Measurements from ENCODE around the gene TPSB2.
"Not testable (repeated sequence)": the region's sequence is repeated elsewhere in the genome, so short reads cannot be mapped to it uniquely, and the experiment has no call there.

Gene TPSB2

DNA sequence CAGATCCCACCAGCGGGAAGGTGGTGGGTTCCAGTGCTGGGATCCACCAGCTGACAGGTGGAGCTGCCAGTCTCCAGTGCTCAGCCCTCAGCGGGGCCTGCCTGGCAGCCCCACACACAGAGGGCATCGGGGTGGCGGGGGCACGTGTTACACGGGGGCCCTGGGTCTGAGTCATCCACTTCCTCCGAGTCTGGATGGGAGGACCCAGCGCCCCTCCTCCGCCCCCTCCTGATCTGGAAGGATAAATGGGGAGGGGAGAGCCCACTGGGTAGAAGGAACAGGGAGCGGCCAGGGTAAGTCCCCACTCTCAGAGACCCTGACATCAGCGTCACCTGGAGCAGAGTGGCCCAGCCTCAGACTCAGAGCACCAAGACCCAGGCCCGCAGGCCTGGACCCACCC is 10.5 kb upstream of the TPSB2 start, which contains the start of gene TPSAB1:
Gene TPSAB1, plus strand, starts transcription at position 270 of the 400 bp plus-strand sequence. CDS start 234 bp downstream, outside the sequence.
- DNase-seq: not testable (repeated sequence)

DNA sequence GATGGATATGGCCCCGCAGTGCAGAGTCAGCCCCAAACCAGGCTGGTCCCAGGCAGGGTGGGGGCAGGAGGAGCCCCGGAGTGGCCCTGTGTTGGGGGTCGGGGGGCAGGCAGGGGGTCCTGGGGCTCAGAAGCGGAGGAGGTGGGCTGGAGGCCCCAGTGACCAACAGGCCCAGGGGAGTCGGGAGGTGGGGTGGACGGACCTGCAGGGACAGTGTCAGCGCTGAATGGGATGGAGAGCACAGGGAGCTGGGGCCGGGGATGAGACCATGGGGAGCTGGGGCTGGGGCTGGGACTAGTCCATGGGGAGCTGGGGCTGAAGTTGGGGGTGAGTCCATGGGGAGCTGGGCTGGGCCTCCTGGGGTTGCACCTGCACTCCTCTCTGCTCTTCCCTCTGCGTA is 9.6 kb upstream of the TPSB2 start:
- DNase-seq: not testable (repeated sequence)

DNA sequence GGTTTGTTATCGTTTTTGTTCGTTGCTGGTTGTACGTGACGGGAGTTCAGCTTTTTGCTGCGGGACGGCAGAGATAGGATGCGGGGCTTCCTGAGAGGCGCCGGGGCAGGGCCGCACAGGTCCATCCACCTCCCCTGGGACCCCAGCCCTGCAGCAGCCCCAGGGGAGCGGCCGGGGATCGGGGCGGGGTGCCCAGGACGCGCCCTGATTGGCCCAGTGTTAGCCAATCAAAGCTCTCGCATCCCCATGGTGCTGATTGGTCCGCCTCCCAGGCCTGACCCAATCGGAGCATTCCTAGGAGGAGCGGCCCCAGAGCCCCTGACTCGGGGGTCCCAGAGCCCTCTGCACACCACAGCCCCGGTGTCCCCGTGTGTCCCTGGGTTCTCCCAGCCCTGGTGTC is 8.9 kb upstream of the TPSB2 start:
- DNase-seq: not testable (repeated sequence)

DNA sequence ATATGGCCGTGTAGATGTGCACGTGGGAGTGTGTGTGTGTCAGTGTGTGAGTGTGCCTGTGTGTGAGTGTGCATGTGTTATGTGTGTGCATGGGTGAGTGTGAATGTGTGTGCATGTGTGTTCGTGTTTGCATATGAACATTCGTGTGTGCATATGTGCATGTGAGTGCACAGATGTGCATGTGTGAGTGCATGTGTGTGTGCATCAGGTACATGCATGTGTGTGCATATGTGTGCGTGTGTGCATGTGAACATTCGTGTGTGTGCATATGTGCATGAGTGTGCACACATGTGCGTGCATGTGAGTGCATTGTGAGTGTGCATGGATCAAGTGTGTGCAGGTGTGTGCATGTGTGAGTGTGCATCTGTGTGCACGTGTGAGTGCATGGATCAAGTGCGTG is 8.0 kb upstream of the TPSB2 start:
- DNase-seq: no peak

DNA sequence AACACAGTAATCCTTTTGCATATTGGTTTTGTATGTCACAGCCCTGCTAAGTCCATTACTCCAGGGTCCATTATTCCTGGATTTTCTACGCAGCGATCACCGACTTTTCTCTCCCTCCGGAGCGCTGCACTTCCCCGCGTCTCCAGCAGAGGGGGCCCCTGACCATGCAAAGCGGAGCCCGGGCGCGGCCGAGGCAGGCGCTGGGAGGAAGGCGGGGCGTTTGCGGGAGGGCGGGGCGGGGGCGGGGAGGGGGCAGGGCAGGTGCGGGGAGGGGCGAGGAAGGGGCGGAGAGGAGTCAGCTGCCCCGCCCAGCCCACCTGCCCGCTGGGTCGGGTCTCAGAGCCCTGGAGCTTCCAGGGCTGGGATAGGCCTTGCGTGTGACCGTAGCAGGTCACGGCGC is 6.7 kb upstream of the TPSB2 start:
- not testable (repeated sequence) for DNase-seq

DNA sequence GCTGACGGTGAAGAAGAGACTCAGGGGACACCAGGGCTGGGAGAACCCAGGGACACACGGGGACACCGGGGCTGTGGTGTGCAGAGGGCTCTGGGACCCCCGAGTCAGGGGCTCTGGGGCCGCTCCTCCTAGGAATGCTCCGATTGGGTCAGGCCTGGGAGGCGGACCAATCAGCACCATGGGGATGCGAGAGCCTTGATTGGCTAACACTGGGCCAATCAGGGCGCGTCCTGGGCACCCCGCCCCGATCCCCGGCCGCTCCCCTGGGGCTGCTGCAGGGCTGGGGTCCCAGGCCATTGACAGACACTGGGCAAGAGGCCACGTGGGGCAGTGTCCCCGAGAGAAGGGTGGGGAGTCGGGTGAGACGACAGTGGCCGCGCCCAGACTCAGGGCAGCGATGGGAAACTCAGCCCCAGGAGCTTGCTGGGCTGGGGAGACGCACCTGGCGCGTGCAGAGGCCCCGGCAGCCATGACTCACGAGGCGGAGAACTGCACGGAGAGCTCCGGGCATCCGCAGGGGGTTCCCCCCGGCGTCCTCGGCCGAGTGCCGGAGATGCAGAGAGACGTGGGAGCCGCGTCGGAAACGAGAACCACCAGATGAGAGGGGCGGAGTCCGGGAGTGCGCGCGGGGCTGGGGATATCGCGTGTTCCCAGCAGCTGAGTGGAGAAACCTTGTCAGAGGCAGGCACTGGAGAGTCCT is 2.2 kb upstream of the TPSB2 start:
- not testable (repeated sequence) for DNase-seq

DNA sequence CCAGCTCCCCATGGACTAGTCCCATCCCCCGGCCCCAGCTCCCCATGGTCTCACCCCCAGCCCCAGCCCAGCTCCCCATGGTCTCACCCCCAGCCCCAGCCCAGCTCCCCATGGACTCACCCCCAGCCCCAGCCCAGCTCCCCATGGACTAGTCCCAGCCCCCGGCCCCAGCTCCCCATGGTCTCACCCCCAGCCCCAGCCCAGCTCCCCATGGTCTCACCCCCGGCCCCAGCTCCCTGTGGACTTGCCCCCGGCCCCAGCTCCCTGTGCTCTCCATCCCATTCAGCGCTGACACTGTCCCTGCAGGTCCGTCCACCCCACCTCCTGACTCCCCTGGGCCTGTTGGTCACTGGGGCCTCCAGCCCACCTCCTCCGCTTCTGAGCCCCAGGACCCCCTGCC is 1.3 kb upstream of the TPSB2 start:
- not testable (repeated sequence) for DNase-seq

DNA sequence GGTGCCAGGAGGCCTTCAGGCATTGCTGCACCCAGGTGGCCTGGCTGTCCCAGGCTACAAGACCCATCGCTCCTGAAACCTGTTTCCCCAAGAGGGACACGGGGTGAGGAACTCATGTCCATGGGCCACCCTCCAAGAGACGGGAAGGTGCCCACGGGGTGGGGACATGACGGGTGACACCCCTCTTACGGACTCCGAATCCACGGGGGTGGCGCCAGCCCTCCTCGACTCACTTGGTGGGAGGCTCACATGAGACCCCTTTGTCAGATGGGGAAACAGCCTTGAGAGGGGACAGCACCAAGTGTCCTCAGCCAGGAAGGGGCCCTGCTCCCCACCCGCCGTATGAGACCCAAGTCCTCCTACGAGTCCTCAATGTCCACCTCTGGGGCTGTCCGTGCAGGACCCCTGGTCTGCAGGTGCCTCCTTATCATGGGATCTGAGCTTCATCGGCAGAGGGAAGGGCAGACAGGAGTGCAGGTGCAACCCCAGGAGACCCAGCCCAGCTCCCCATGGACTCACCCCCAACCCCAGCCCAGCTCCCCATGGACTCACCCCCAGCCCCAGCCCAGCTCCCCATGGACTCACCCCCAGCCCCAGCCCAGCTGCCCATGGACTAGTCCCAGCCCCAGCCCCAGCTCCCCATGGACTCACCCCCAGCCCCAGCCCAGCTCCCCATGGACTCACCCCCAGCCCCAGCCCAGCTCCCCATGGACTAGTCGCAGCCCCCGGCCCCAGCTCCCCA is 658 bp upstream of the TPSB2 start:
- not testable (repeated sequence) for DNase-seq

DNA sequence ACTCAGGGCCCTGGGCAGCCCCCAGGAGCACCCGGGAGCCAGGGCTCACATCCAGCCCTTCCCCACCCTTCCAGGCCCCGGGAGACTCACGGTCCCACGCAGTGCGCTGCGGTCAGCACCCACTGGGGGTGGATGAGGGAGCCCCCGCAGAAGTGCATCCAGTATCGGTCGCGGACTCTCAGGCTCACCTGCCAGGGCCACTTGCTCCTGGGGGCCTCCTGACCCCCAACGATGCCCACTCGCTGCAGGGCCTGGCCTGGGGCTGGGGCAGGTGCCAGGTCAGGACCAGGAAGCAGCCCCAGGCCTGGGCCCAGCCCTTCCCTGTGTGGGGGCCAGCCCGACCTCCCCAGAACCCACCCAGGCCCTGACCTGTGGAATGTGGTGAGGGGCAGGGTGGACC is 508 bp downstream of the TPSB2 start:
- not testable (repeated sequence) for DNase-seq

DNA sequence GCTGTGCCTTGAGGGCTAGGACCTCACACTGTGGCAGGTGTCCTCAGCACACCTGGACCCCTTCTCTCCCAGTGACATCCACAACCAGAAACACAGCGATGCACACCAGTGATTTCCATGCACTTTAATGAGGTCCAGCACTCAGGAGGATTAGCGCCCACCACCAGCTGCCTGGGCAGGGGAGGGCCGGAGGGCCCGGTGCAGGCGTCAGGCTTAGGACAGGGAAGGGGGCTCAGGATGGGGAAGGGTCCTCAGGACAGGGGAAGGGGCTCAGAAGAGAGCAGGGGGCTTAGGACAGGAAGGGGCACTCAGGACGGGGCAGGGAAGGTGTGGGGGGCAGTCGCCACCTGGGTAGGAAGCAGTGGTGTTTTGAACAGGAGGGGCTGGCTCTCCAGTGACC is 1.8 kb downstream of the TPSB2 start:
- DNase-seq: not testable (repeated sequence)

DNA sequence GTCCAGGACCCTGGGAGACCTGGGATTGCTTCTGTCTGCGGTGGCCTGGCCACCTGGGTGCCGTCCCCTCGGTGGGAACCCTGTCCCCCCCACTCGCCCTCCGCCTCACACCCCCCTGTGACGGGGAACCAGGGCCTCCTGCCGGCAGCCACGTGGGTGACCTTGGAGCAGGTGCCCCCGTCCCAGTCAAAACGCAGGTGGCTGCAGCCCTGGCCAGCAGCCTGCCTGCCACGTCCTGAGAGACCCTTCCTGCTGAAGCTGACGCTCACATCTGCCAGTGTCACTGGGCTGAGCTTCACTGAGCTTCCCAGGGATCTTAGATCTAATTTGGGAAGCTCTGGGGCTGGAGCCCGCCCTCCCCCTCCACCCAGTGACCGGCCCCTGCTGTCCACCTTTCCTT is 3.3 kb downstream of the TPSB2 start:
- DNase-seq: not testable (repeated sequence)

DNA sequence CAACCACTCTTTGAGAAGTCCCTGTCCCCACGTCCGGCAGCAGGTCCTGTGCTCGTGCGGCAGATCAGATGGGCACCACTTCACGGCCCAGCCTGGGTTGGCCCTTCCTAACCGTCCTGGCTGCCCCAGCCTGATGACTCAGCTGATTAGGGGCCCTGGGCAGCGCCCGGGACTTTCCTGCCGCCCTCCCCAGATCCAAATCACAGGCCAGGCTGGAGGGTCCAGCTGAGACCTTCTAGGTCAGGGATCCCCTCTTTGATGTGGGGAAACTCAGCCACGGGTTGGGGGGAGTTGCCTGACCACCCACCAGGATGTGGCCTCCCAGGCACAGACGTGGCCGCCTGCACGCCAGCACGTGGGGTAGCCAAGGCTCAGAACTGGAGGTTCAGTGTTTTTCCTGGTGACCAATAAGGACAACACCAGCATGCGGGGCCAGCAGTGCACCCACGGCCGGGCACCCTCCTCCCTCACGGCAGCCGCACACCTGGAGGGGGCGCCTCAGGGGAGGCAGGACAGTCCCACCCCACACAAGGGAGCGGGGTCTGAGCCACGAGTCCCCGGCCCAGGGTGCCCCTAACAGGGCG is 4.2 kb downstream of the TPSB2 start:
- DNase-seq: not testable (repeated sequence)

DNA sequence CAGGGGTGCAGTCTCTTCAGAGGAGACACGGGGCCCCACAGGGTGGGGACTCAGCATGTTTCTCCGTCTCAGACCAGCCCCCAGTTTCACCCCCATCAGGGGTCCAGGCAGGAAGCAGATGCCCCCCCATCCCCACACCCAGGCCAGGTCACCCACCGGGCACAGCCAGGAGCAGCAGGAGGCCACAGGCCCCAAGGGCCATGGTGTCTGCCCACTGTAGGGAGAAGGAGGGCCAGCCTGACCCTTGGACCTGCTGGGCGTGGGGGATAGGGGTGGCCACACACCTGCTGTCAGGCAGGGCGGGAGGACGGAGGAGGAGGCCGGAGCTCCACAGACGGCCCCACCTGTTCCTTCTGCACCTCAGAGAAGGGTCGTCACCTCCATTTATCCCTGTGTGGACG is 4.9 kb downstream of the TPSB2 start, which contains the start of gene TPSG1:
Gene TPSG1, minus strand, starts transcription at position 218 of the 401 bp plus-strand sequence. Its CDS starts 16 bp downstream, at position 202.
- no peak for DNase-seq

DNA sequence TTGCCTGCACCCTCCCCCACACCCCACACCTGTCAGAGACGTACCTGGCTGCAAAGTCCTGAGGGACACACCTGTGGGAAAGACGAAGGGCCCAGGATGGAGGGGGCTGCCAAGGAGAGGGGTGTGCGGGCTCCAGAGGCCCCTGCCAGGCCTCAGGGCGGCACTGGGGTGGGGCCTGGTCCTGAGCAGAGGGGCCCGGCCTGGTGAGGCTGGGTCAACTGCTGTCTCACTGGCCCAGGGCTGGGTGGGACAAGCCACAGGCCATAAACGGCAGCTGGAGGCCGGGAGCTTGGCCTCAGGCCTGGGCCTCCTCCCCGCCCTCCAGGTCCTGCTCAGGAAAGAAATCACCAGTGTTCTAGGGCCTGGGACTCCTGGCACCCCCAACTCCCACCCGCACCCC is 5.4 kb downstream of the TPSB2 start:
- DNase-seq: no peak

DNA sequence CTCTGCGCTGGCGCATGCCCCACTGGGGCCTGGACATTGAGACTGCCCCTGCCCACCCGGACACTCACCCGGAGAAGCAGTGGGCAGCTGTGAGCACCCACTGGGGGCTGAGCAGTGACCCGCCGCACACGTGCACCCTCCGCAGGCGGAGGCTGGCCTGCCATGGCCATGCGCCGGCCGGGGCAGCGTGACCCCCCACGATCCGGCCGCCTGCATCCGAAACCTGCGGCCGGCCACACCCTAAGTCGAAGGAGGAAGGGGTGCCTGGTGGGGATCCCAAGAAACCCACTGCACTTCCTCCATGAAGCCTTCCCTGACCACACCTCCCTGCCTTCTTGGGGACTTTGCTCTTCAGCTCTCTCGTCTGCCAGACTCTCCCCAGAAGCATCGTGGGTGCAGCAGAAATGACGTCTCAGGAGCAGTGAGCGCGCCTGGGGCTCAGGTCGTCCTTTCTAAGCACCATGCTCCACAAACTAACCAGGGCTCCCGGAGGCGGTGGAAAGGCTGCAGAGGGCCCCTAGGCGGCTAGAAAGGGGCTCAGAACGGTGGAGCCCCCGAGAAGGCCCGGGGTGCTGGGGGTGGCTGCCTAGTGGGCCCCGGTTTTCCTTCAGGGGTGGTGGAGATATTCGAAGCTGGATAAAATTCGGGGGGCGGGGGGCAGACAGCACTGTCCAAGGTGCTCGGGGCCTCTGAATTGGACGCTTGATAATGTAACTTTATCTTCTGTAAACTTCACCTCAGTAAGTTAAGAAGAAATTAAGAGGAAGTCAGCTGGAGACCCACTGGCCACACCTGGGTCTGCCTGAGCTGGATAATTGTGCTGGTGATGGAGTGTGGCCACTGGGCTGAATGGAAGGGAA is 6.4 kb downstream of the TPSB2 start:
- no peak for DNase-seq

DNA sequence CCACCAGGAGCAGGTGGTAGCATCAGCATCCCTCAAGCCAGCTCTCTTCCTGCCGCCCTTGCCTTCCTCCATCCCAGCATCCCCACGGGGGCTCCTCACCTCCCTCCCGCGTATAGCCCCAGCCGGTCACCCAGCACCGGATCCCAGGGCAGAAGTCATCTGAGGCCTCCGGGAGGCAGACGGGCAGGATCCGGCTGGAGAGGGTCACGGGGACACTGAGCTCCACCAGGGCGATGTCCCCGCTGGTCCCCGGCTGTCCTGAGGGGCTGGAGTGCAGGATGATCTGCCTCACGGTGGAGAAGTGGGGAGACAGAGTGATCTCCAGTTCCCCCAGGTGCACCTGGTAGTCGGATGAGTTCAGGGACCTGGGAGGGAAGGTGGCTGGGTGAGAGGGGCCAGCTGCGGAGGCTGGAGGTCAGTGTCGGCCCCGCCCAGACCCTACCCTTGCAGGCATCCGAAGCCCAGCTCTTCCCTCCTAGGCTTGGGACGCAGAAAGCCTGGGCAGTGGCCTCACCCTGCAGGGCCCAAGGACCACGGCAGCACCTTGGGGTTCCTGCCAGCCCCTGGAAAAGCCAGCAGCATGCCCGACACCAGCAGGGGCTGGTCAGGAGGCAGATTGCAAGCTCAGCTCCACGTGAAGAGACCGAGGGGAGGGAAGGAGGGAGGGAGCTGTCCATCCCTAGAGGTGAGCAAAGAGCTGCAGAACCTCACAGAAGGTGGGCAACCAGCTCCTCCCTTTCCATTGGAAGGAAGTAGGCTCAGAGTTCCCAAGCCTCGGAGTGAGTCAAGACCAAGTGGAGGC is 7.2 kb downstream of the TPSB2 start:
- no peak for DNase-seq

DNA sequence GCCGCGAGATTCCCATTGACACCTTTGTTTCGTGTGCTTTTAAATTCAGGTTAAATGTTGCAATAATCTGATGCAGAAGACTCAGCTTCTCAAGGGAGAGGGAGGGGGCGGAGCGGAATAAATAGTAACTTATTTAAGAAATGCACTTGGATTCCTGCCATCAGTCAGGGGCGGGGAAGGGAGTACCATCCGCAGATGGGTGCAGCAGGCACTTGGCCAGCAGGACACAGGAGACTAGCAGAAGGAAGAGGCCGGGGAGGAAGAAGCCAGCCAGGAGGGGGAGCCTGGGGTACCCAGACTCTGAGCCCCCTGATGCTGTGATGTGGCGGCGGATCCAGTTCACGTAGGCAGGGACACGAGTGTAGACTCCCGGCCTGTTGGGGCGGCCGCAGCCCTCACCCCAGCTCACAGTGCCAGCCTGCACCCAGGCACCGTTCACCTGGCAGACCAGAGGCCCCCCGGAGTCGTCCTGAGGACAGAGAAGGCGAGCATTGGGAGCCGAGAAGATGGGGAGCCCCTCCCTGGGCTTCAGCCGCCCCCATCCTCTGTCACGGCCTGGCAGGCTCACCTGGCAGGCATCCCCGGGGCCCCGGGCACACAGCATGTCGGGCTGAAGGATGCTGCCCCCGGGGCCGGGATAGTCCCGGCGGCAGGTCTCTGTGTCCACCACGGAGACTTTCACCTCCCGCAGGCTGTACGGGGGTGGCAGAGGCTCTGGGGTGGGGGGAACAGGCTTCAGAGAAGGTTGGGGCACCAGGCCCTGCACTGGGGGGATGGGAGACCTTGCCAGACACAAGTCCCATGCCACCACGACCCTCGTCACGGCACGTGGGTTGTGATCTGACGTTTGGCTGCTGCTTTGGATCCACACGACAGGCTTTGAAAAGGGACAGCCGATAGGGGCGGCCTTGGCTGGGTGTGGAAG is 8.1 kb downstream of the TPSB2 start:
- DNase-seq: no peak

DNA sequence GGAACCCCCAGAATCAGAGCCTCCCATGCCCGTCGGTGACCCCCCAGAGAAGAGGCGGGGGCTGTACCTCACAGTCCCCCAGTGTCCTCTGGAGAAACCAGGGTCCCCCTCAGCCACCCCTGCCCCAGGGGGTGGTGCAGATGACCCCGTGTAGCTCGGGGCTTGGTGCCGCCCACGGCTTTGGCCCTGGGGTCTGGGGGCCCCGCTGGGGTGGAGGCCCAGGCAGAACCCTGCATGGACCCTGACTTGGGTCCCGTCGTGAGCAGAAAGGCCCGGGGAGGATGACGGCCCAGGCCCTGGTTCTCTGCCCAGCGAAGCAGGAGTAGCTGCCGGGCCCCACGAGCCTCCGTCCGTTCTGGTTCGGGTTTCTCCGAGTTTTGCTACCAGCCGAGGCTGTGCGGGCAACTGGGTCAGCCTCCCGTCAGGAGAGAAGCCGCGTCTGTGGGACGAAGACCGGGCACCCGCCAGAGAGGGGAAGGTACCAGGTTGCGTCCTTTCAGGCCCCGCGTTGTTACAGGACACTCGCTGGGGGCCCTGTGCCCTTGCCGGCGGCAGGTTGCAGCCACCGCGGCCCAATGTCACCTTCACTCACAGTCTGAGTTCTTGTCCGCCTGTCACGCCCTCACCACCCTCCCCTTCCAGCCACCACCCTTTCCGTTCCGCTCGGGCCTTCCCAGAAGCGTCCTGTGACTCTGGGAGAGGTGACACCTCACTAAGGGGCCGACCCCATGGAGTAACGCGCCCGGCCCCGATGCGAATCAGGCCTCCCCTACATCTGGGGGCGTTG is 8.9 kb downstream of the TPSB2 start:
- DNase-seq: no peak

DNA sequence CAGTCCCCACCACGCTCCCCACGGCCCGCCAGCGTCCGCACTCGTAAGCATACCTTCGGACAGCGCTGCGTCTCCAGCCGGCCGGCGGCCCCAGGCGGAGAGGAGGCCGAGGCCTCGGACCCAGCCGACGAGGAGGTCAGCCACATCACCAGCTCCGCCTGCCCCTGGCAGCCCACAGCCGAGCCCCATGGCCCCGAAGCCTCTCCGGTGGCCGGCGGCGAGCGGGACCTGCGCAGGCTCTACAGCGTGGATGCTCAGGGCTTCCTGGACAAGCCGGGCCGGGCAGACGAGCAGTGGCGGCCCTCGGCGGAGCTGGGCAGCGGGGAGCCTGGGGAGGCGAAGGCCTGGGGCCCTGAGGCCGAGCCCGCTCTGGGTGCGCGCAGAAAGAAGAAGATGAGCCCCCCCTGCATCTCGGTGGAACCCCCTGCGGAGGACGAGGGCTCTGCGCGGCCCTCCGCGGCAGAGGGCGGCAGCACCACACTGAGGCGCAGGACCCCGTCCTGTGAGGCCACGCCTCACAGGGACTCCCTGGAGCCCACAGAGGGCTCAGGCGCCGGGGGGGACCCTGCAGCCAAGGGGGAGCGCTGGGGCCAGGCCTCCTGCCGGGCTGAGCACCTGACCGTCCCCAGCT is 9.8 kb downstream of the TPSB2 start:
- DNase-seq: no peak
